Cardiac muscle cell (in vitro differentiated cells and primary cell): ENCODE data around the gene ATP5IF1. TPM values are rescaled to one million over a fixed set of nuclear protein-coding genes. Genes with fewer than 3 reads are reported as not detected.

ENCODE experiments used
- DNase-seq, 2 donors: peaks; one replicate each; pipeline versions ENCODE4 v3.0.0 to v3.0.0-alpha.2; 2010 to 2017; ENCODE audit warnings: low read depth in 1 of 2, low spot score in 1 of 2
- H3K27ac ChIP-seq: fragments of 200-600 bp; sonication (generic); 2 replicates; pipeline ENCODE4 v1.5.1; 2016
- H3K27me3 ChIP-seq: fragments of 200-600 bp; sonication (generic); 2 replicates; pipeline ENCODE4 v1.6.0; 2016; ENCODE audit warnings: control low read depth
- H3K36me3 ChIP-seq: fragments of 200-600 bp; sonication (generic); 2 replicates; pipeline ENCODE4 v1.5.1; 2016; ENCODE audit warnings: control low read depth
- H3K4me1 ChIP-seq: fragments of 200-600 bp; sonication (generic); 2 replicates; pipeline ENCODE4 v1.8.1; 2017; ENCODE audit warnings: low read depth, mild to moderate bottlenecking, mixed run types
- H3K4me3 ChIP-seq: fragments of 200-600 bp; sonication (generic); 2 replicates; pipeline ENCODE4 v1.5.1; 2016; ENCODE audit warnings: mild to moderate bottlenecking
- H3K9me3 ChIP-seq: fragments of 200-600 bp; sonication (generic); 2 replicates; pipeline ENCODE4 v1.5.1; 2017; ENCODE audit warnings: low read depth, mild to moderate bottlenecking, control low read depth
- CTCF ChIP-seq: IDR thresholded peaks from 2 replicates; pipeline ENCODE4 v1.5.1; 2012; ENCODE audit warnings: low read depth, mild to moderate bottlenecking, low read length
- polyA plus RNA-seq: library from polyadenylated mRNA; unstranded; fragments of >200 nt; fragmentation: Nextera tagmentation; extraction: Ambion mirVana; gene quantifications from 2 replicates; pipeline ENCODE4 v1.2.1, GENCODE V29; 2016
- total RNA-seq: library from RNA; depleted of rRNA; stranded (reverse); fragments of >200 nt; gene quantifications from 2 replicates; pipeline ENCODE4 v1.2.3, GENCODE V29; 2016

ATP5IF1 gene
- total and polyA plus RNA-seq, 2 experiments from 2014 or later, result 1,032 to 1,056 TPM

GRCh38 chr1:28195780-28196179 lies 40.1 kb upstream of the ATP5IF1 start:
- H3K9me3 ChIP-seq, result no peaks in the 10 kb centered on the region
- no peaks in the 10 kb centered on the region for H3K27me3 ChIP-seq
- no peak overlapping the region for H3K27ac ChIP-seq
- DNase-seq, result peak in 1 of 2 donors; percentile 25
- no peak for TF ChIP-seq CTCF
- H3K4me3 ChIP-seq, result no peak overlapping the region
- H3K4me1 ChIP-seq, result peaks cover 4% of the 10 kb centered on the region
- peaks cover 12% of the 10 kb centered on the region for H3K36me3 ChIP-seq

GRCh38 chr1:28196330-28196729 lies 39.6 kb upstream of the ATP5IF1 start:
- DNase-seq, result no peak
- H3K27ac ChIP-seq, result no peak overlapping the region

DNA sequence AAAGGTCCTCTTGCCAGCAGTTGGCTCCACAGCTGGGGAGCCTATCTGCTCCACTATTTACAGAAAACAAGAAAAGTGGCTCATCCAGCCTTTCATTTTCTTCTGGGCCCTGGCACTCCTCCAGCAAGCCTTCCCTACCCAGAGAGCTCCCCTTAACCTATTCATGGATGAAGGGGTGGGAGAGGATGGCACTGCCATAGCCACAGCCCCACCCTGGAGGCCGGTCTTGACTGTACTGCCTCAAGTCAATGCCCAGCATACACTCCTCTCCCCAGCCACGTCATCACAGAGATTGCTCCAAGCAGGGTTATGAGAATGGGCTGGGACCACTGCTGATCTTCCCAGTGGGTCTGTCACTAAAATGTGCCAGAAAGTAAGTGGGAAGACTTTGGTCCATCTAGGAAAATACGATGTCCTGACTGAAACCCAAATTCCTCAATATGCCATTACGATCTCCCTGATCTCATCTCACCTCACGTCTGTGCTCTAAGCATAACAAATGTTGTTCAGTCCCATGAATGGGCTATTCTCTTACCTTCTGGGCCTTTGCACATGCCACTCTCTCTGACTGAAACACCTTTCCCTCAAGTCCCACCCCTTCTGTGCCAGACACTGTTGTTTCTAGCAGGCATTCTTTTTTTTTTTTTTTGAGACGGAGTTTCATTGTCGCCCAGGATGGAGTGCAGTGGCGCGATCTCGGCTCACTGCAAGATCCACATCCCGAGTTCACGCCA lies 38.1 kb upstream of the ATP5IF1 start:
- H3K9me3 ChIP-seq, result no peaks in the 10 kb centered on the region
- peaks cover 20% of the 10 kb centered on the region for H3K36me3 ChIP-seq
- H3K27me3 ChIP-seq, result no peaks in the 10 kb centered on the region
- H3K4me1 ChIP-seq, result no peaks in the 10 kb centered on the region
- H3K4me3 ChIP-seq, result no peak overlapping the region
- DNase-seq, result no peak
- TF ChIP-seq CTCF, result no peak
- H3K27ac ChIP-seq, result no peak overlapping the region

More at GRCh38 chr1:28196330-28196729, 39.6 kb upstream of the ATP5IF1 start:
- no peaks in the 10 kb centered on the region for H3K27me3 ChIP-seq
- no peaks in the 10 kb centered on the region for H3K9me3 ChIP-seq
- no peaks in the 10 kb centered on the region for H3K4me1 ChIP-seq
- H3K4me3 ChIP-seq, result no peak overlapping the region
- TF ChIP-seq CTCF, result no peak
- peaks cover 17% of the 10 kb centered on the region for H3K36me3 ChIP-seq

- Histone ChIP-seq H3K27ac (no peak overlapping the region), H3K4me1 (no peaks in the 10 kb centered on the region), H3K36me3 (peaks cover 34% of the 10 kb centered on the region), H3K27me3 (no peaks in the 10 kb centered on the region), H3K4me3 (no peak overlapping the region), H3K9me3 (no peaks in the 10 kb centered on the region)
- TF ChIP-seq CTCF, result no peak
- no peak for DNase-seq
Measured at GRCh38 chr1:28199328-28200233, 36.3 kb upstream of the ATP5IF1 start.

DNA sequence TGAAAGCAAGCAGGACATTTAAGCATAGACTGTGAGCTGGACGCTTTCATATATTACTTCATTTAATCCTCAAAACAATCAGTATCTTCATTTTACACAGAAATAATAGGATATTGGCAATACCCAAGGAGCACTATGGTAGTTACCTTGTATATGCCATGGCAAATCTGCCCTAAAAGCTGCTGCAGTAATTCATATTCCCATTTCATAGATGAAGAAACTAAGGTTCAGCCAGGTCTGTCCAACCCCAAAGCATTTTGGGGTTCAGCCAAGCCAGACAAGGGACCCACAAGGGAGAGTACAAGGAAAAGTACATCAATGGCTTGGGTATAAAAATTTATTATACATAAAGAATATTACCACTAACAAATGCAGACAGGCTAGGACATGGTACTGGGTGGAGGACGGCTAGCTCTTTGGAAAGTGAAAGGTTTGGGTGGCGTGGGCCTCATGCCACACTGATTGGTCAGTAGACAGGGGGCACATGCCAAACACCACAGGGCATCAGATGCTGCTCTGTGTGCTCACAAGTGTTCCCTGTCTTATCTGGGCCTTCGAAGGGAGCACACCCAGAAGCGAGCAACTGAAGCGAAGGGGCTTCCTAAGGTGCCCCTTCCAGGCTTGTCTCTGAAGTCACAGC lies 35.6 kb upstream of the ATP5IF1 start:
- no peak overlapping the region for H3K4me3 ChIP-seq
- H3K4me1 ChIP-seq, result no peaks in the 10 kb centered on the region
- H3K36me3 ChIP-seq, result peaks cover 41% of the 10 kb centered on the region
- H3K9me3 ChIP-seq, result no peaks in the 10 kb centered on the region
- H3K27me3 ChIP-seq, result no peaks in the 10 kb centered on the region
- TF ChIP-seq CTCF, result no peak
- DNase-seq, result no peak
- no peak overlapping the region for H3K27ac ChIP-seq
